DMS114 treated with DMSO at 0.1 percent for 48 hours (cell line): ENCODE results near the gene SLC40A1.

ENCODE experiments used
- DNase-seq: peaks from one replicate; lab custom pipeline; 2025; ENCODE audit not compliant: unreplicated experiment; lab: John Stamatoyannopoulos, UW

SLC40A1 gene

DNA sequence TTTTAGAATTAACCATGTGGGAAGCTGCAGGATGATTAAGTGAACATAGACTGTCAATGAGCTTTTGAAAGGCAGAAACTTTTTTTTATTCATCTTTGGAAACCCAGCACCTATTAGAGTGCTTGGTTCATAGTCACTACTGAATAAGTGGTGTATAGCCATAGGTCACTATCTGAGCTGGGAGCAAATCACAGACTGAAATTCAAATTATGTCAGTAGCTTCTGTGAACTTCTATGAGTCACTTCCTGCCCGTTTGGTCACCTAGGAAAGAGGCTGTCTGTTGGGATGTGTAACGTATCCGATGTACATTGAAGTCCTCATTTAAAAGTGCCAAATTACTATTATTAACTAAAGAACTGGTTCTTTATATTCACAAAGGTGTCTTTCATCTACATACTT lies 20.5 kb upstream of the SLC40A1 start:
- no peak for DNase-seq

- DNase-seq = no peak
These were observed 18.7 kb upstream of the SLC40A1 start for GRCh38 chr2:189599245-189599644.

- DNase-seq = no peak
These were observed 14.8 kb upstream of the SLC40A1 start for GRCh38 chr2:189595417-189595816.

- no peak for DNase-seq
These were observed 13.7 kb upstream of the SLC40A1 start for GRCh38 chr2:189594305-189594704.

DNA sequence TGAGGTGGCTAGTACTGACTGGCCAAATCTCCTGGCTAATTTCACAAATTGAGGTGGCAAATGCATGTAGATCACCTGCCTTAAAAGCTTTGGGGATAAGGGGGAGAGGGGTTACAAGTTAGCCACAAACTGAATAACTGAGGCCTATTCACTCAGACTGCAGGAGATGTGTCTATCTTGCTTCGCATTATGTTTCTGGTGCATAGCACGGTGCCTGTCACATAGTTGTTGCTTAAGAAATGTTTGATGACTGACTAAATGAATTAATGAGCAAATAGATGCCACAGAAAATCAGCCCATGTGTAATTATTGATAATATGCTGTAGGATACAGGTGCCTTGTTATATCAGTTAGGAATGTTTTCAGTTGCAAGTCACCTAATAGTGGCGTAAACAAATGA lies 12.5 kb upstream of the SLC40A1 start:
- DNase-seq = no peak

GRCh38 chr2:189592353-189592984 lies 11.9 kb upstream of the SLC40A1 start:
- no peak for DNase-seq

GRCh38 chr2:189587780-189588179 lies 7.2 kb upstream of the SLC40A1 start:
- no peak for DNase-seq

GRCh38 chr2:189585226-189585756 lies 4.7 kb upstream of the SLC40A1 start:
- no peak for DNase-seq

DNA sequence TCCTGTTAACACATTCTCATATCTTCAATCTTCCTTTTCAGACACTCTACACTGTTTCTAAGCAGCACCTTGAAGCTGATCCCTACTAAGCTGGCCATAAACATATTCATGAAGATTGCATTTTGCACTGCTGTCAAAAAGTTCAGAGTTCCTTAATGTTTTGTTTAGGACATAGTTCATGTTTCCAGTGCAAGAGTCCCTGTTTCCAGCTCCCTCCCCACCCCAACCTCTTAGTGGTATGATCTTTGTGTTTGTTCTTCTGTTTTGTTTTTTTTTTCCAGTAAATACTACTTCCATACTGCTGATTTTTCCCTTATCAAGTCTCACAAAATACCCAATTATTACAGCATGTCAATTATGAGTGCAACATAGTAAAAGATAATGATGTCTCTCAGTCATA lies 4.1 kb upstream of the SLC40A1 start:
- no peak for DNase-seq

- no peak for DNase-seq
These were observed 2.9 kb upstream of the SLC40A1 start for GRCh38 chr2:189583227-189584198.

- DNase-seq = no peak
These were observed 2.2 kb upstream of the SLC40A1 start for GRCh38 chr2:189582809-189583192.

- DNase-seq = no peak
These were observed 1.7 kb upstream of the SLC40A1 start for GRCh38 chr2:189582140-189582808.

DNA sequence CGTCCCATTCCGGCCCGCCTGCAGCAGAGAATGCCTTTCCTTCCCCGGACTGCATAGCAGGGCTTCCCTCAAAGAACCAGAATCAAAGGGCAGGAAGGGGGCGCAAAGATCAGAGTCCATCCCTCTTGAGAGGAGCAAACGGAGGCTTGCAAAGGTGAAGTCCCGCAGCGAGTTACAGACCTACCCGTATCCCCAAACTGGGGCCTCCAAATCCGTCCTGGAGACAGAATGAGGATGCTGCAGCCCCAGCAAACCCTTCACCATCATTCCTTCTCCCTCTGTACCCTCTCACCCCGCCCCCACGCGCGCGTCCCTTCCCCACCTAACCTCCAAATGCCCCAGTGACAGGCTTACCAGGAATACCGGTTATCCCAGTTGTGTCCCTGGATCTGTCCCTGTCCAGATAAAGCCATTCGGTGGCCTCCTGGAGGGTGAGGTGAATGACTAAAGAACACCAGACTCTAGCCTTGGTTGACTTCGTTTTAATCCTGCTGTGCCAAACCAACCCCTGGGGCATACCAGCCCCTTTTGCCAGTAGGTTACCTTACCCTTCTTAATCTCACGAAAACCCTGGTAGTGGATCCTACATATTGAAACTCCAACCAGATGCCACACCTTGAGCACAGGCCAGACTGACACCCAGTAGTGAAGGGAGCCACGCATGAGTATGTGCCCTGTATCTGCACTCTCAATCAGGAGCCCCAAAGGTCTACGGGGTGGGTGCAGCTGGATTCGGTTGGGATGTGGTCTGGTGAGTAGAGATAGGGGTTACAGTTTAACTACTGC lies 961 bp upstream of the SLC40A1 start:
- DNase-seq = no peak

DNA sequence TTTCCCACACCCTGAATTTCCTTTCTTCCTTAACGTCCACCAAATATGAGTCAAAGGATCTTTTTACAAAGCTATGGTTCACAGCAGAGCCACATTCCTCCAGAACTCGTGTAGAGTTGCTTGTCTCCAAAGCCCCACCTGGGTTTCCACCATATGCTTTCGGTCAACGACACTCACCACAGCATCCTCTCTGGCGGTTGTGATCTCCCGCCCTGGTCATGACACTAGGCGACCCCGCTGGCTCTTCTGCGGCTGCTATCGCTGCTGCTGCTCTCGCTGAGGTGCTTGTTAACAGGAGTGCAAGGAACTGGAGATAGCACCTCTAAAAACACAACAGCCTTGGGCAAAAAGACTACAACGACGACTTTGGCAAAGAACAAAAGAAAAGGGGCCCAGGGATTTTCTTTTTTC lies 340 bp downstream of the SLC40A1 start:
- no peak for DNase-seq

DNA sequence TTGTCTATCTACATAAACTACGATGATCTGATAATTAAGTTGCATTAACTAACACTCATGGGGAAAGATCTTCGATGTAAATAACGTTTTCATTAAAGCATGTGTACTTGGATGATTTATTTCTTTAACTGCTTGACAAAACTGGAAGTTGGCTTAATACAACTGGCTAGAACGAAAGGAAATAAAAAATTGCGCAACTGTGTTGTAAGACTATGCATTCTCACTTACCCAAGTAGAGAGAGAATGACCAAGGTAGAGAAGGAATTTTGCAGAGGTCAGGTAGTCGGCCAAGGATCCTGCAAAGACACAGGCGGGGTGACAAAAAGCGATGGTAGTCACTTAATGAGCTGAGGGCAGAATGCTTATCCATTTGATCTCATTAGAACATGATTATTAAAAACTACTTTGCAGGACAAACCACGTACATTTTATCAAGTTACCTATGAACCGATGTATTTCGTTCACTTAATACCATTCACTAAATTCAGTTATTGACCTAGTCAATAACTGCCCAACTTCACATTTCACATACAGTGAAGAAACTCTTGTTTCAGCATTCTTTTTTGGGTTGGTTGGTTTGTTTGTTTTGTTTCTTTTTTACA lies 900 bp downstream of the SLC40A1 start:
- no peak for DNase-seq

DNA sequence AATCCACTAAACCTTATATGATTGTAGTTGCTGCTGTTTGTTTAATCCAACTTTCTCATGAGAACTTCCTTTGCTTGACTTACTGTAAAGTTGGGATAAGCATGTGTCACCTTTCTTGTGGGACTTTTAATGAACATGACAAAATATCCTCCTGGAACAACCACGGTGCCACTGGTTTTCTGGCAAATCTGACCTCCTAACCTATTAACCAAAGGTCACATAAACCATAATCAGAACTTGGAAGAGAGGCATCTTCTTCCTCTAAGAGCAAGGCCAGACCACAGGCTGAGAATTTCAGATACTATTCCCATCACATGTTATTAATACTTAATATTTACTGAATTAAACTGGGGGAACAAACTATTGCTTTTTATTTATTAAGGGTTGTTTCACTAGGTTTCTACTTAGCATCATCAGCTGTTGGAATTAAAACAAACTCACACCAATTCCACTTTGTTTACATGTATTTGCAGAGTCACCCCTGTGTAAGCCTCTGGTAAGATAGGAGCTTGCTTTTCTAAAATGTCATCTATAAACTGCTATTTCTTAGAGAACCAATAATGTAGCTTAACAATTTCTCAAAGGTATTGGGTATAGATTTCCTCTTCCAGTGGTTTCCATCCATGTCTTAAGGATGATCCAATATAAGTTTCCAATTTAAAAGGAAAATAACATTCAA lies 2.2 kb downstream of the SLC40A1 start:
- DNase-seq = no peak

- no peak for DNase-seq
These were observed 3.5 kb downstream of the SLC40A1 start for GRCh38 chr2:189577121-189577520.

- DNase-seq = no peak
These were observed 4.2 kb downstream of the SLC40A1 start for GRCh38 chr2:189576396-189576795.

- DNase-seq = no peak
These were observed 5.7 kb downstream of the SLC40A1 start for GRCh38 chr2:189574793-189575475.
